GM12878 (cell line): ENCODE results near the gene GPR148.

Source experiments
- ATF7 ChIP-seq: fragments of 450-650 bp; IDR thresholded peaks from 2 replicates; pipeline ENCODE4 v1.6.1; 2016; ENCODE audit warnings: low read depth, mild to moderate bottlenecking
- CEBPB ChIP-seq, 2 experiments: fragments of 150-350 bp in 1 of 2; IDR thresholded peaks; 2 replicates each; pipeline ENCODE4 v1.6.1; 2012 to 2014; ENCODE audit warnings: low read depth in 2 of 2, low read length in 2 of 2, borderline replicate concordance in 1 of 2, inconsistent platforms in 1 of 2
- CHD2 ChIP-seq: IDR thresholded peaks from 2 replicates; pipeline ENCODE4 v1.6.1; 2011; ENCODE audit warnings: low read depth, low read length, improper control_type of control experiment, borderline replicate concordance
- CTCF ChIP-seq, 3 experiments: IDR thresholded peaks in 2 of 3; conservative IDR thresholded peaks in 1 of 3; 2 replicates each; pipeline ENCODE4 v1.5.1; 2011; ENCODE audit warnings: low read depth in 3 of 3, low read length in 3 of 3, mild to moderate bottlenecking in 3 of 3, control low read depth in 2 of 3, moderate library complexity in 2 of 3, inconsistent platforms in 1 of 3, mixed read lengths in 1 of 3; ENCODE audit not compliant: control insufficient read depth in 2 of 3, insufficient read depth in 1 of 3; ENCODE audit errors: extremely low read depth in 1 of 3
- RCOR1 ChIP-seq: conservative IDR thresholded peaks from 2 replicates; pipeline ENCODE4 v1.6.1; 2012; ENCODE audit warnings: low read depth, low read length, improper control_type of control experiment

- TF ChIP-seq CHD2 (no peak), ATF7 (no peak), CTCF (IDR thresholded peaks at IDR 0.05 in 2 of 3, conservative IDR thresholded peaks at IDR 0.05 in 1 of 3; ENCODE audit: control insufficient read depth in 2 of 3, extremely low read depth in 1 of 3, insufficient read depth in 1 of 3, low read depth in 3 of 3, low read length in 3 of 3) (no peak), RCOR1 (no peak), CEBPB (IDR thresholded peaks at IDR 0.05; ENCODE audit: borderline replicate concordance in 1 of 2, low read depth in 2 of 2, low read length in 2 of 2) (no peak)
These were observed 34.1 kb downstream of the GPR148 start for GRCh38 chr2:130762910-130763385.
